NAMALWA (cell line): Measurements from ENCODE around the gene KYNU.

Source experiments
- DNase-seq: peaks from one replicate; pipeline ENCODE4 v3.0.0-alpha.2; 2015; ENCODE audit warnings: low spot score

The KYNU gene

GRCh38 chr2:142965443-142965842 is 88.0 kb downstream of the KYNU start:
- DNase-seq, result no peak

DNA sequence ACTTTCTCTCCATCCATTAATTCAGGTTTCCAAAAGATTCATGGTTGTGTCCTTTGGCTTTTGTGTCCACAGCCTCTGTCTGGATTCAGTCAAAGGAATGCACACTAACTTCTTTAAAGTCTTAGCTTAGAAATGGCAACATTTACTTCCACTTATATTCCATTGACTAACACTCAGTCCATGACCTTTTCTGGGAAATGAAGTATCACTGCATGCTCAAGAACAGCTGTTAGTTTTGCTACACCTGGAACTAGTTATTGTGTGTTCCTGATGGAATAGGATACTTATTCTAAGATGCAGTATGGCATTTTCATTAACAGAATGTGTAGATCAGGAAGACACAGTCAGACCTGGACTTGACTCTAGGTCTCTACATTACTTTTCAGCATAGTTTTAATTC is 88.8 kb downstream of the KYNU start:
- no peak for DNase-seq

GRCh38 chr2:142967060-142967459 is 89.6 kb downstream of the KYNU start:
- DNase-seq, result no peak

DNA sequence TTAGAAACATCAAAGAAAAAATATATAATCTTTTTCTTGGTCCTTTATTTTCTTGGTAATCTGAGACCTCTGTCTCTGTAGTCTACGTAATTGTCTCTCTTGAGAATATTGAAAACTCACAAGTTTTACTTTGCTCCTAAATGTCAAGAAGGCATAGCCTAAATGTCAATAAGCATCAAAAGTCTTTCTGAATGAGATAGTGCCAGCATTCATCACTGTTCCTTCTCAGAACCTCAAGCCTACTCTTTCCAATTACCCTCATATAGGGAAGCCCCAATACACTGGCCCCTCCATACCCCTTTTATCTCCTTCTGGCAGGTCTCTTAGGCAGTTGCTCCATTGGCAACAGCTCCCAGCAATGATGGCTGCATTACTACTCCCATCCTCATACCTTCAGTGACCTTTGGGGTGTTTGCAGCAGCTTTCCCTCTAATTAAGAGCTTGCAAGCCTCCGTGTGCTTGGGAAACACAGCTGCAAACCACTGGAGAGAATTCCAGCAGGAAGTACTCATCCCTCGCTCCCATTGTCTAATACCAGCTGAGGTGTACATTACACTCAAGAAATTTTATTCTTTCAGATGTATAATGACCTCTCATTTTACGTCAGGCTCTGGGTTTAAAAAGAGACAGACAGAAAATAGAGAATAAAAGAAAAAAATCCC is 95.8 kb downstream of the KYNU start:
- DNase-seq, result no peak

- DNase-seq, result no peak
These were observed 96.4 kb downstream of the KYNU start for GRCh38 chr2:142973822-142974207.

GRCh38 chr2:142974288-142975024 is 97.0 kb downstream of the KYNU start:
- no peak for DNase-seq

- no peak for DNase-seq
These were observed 97.8 kb downstream of the KYNU start for GRCh38 chr2:142975239-142975638.

GRCh38 chr2:142980246-142981068 is 103.0 kb downstream of the KYNU start:
- peak; percentile 56 for DNase-seq

GRCh38 chr2:142981069-142981378 is 103.6 kb downstream of the KYNU start:
- DNase-seq, result no peak

DNA sequence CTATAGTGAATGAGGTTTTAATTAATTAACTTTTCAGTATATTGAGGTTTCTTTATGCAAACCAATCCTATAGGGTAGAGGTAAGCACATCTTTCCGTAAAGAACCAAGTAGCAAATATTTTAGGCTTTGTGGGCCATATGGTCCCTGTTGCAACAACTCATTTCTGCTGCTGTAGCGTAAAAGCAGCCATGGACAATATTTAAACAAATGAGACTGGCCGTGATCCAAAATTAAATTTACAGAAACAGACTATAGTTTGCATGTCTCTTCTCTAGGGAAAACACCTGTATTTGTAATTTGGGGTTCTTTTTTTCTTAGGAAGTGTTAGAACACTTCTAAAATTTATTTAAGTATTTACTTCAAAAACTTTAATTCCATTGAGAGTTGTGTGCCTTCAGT is 104.3 kb downstream of the KYNU start:
- peak; percentile 46 for DNase-seq

- peak; percentile 13 for DNase-seq
These were observed 105.7 kb downstream of the KYNU start for GRCh38 chr2:142983174-142983573.

- DNase-seq, result no peak
These were observed 107.2 kb downstream of the KYNU start for GRCh38 chr2:142984657-142985056.

- DNase-seq, result no peak
These were observed 109.6 kb downstream of the KYNU start for GRCh38 chr2:142987044-142987443.

- DNase-seq, result peak; percentile 69
These were observed 112.1 kb downstream of the KYNU start for GRCh38 chr2:142989273-142990204.

DNA sequence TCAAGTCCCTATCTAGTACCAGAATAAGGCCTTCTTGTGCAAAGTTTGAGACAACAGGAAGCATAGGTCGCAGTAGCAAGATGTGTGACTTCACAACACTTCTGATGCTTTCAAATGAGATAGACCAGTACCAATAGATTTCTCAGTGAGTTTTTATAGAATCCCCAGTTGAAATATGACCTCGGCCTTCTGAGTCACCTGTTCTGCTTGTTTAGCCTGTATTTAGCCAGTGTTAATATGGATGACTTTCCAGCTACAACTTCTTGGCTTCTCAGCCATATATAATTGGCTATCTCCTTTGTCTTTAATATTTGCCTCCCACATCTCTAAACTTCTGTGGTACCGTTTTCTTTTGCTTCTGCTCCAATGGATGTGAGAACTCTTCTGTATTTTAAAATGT is 113.8 kb downstream of the KYNU start:
- DNase-seq, result no peak

- no peak for DNase-seq
These were observed 115.4 kb downstream of the KYNU start for GRCh38 chr2:142992840-142993239.

DNA sequence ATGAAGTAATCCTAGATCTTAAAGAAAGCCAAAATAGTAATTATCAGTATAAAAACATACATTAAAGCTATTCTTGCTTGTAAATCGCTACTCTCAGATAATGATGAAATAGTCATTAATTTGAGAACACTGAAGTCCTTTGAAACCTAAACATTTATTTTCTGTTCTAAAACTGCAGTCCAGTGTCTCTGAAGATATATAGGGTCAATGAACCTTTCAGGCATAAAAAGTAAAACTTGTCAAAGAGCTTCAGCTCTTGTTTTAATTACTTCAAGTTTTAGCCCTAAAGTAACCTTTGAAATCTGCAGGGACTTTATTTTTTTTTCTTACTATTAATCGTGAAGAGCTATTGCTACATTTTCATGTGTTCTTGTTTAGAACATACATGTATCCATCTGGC is 116.3 kb downstream of the KYNU start:
- no peak for DNase-seq

- DNase-seq, result no peak
These were observed 117.2 kb downstream of the KYNU start for GRCh38 chr2:142994665-142995064.

DNA sequence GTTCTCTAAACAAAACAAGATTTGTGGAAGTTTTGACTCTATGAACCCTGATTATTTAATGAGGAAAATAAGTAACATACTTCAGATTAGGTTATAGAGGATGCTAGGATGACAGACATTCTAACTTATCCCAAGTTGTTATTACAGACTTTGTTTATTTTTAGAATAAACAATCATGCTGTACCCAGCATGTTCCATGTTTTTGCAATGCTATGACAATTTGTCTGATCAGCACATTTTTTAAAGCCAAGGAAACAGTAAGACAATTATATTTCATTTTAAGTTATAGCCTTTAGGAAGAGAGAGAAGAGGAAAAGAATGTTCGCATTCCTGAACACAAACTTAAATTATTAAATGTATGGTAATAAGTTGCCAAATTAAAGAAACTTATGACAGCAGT is 119.8 kb downstream of the KYNU start:
- no peak for DNase-seq

- DNase-seq, result no peak
These were observed 123.1 kb downstream of the KYNU start for GRCh38 chr2:143000599-143000998.

DNA sequence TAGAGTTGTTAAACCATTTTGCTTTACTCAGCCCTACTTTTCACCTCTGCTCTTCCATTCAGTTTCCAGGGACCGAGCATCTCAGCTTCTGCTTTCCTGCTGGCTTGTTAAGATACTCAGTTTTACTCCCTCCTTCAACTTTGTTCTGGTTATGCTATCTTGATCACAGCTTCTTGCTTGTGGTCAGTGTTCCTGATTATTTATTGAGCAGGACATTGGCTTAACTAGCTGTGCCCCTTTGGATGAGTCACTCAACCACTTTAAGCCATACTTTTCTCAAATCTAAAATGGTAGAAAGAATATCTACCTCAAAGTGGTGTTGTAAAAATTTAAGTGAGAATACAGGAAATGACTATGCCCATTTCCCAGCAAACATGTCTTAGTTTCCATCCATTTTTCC is 124.0 kb downstream of the KYNU start:
- no peak for DNase-seq

DNA sequence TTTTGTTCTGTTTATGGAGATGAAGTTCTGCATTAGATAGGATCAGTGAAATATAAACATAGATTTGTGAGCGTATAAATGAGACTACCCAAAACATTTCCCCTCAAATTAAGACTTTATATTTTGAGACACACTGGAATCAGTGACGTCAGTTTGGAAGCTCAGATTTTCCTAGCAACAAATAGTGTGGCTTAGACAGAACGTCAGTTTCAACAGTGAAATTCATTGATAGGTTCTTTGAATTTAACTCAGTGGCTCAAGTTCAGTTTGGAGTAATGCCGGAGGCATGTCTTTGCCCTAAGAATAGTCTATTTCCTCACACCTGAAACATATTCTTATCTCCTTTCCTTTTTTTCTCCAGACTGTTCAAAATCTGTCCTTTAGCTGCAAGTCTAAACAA is 138.2 kb downstream of the KYNU start:
- no peak for DNase-seq
